Head of caudate nucleus (tissue), 42 donors: Measurements from ENCODE around the gene CEP63.

Source experiments
- DNase-seq, 42 donors: peaks; one replicate each; pipeline versions ENCODE4 v3.0.0 to v3.0.0-alpha.2; 2020 to 2021; ENCODE audit warnings: mixed read lengths in 7 of 42
- intact Hi-C: fragments of 100-400 bp; cut with DNase I; formaldehyde crosslinking; loops from one replicate; pipeline ENCODE4 v1.15.0; 2022

Gene CEP63

DNA sequence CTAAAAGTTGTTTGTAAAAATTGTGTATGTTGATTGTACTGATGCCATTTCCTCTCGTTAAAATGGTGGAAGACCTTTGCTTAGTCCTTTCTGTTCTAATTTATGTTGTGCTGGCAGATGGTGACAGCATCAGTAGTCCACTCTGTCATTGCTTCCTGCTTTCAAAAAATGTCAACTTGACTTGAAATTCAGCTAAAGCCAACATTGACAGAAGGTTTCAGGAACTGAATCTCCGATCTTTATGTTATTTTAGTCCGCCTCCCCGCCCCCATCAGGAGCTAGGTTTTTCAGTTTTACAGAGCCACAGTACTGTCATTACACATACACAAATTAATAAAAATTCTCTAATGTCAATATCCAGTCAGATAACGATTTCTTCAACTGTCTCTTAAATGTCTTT, 1.5 kb downstream of the CEP63 start:
- intact Hi-C loops = loop anchor here (5.0 kb wide), 1 partner anchor 915 kb away; the partner anchor contains the start of gene CDV3
- DNase-seq = no peak

- intact Hi-C loops = no loop called here
- DNase-seq = no peak
Observed at GRCh38 chr3:134494495-134494894, 8.6 kb downstream of the CEP63 start.

GRCh38 chr3:134495980-134496379, 10.1 kb downstream of the CEP63 start:
- intact Hi-C loops = no loop called here

GRCh38 chr3:134496471-134497071, 10.7 kb downstream of the CEP63 start:
- intact Hi-C loops = no loop called here
- no peak for DNase-seq

More at GRCh38 chr3:134495980-134496379, 10.1 kb downstream of the CEP63 start:
- DNase-seq = no peak

GRCh38 chr3:134503266-134503665, 17.4 kb downstream of the CEP63 start:
- DNase-seq = no peak
- intact Hi-C loops = no loop called here

- intact Hi-C loops = no loop called here
- DNase-seq = no peak
Observed at GRCh38 chr3:134504132-134504531, 18.3 kb downstream of the CEP63 start.

DNA sequence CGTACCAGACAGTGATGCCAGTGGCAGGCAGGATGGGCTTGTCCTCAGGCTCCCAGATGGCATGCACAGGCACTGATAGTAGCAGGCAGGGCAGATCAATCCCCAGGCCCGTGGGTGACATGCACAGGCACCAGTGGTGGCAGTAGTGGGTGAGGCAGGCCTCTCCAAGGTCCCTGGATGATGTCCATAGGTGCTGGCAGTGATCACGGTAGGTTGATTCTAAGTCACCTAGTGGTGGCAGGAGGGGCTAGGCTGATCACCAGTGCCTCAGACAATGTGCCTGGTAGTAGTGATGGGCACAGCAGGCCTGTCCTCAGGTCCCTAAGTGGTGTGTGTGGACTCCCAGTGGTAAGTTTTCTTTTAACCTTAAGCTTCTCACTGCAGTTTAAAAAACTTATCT, 19.6 kb downstream of the CEP63 start:
- intact Hi-C loops = no loop called here
- no peak for DNase-seq

DNA sequence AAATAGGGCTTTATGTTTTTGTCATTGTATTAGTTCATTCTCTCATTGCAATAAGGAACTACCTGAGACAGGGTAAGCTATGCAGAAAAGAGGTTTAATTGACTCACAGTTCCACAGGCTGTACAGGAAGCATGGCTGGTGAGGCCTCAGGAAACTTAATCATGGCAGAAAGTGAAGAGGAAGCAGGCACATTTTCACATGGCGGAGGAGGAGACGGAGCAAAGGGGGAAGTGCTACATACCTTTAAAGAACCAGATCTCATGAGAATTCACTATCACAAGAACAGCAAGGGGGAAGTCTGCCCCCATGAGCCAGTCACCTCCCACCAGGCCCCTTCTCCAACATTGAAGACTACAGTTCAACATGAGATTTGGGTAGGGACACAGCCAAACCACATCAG, 25.6 kb downstream of the CEP63 start:
- intact Hi-C loops = no loop called here
- no peak for DNase-seq

- intact Hi-C loops = no loop called here
- DNase-seq = no peak
Observed at GRCh38 chr3:134516905-134517304, 31.0 kb downstream of the CEP63 start.

DNA sequence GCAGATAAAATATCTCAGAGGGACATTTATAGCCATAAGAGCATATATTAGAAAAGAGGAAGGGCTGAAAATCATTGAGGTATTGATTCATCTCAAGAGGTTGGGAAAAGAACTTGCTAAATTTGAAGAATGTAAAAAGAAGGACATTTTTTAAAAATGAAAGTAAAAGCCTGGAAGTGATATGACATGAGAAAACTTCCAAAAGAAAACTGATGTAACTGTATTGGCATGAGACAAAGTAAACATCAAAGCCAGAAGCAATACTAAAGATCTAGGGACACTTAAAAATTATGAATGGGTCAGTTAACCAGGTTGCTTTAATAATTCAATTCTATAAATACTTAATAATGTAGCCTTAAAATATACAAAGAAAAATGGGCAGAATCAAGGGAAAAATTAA, 31.9 kb downstream of the CEP63 start:
- intact Hi-C loops = no loop called here
- DNase-seq = no peak

DNA sequence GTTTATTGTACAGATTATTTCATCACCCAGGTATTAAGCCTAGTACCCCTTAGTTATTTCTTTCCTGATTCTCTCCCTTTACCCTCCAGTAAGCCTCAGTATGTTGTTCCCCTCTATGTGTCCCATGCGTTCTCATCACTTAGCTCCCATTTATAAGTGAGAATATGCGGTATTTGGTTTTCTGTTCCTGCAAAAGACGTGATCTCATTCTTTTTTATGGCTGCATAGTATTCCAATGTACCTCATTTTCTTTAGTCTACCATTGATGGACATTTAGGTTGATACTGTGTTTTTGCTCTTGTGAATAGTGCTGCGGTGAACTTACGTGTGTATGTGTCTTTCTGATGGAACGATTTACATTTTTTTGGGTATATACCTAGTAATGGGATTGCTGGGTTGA, 36.7 kb downstream of the CEP63 start:
- intact Hi-C loops = no loop called here
- DNase-seq = no peak

DNA sequence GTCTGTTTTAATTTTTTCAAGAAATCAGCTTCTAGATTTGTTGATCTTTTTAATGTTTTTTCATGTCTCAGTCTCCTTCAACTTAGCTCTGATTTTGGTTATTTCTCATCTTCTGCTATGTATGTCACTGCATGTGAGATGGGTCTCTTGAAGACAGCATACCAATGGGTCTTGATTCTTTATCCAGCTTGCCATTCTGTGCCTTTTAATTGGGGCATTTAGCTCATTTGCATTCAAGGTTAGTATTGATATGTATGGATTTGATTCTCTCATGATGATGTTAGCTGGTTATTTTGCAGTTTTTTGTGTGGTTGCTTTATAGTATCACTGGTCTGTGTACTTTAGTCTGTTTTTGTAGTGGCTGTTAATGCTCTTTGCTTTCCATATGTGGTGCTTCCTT, 39.4 kb downstream of the CEP63 start:
- DNase-seq = no peak
- intact Hi-C loops = no loop called here

DNA sequence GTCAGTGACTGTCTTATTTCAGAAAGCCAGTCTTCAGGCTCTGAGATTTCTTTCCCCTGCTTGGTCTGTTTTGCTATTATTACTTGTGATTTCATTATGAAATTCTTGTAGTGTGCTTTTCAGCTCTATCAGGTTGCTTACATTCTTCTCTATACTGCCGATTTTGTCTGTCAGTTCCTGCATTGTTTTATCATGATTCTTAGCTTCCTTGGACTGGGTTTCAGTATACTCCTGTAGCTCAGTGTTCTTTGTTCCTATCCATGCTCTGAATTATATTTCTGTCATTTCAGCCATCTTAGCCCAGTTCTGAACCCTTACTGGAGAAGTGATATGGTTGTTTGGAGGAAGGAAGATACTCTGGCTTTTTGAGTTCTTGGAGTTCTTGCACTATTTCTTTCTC, 40.5 kb downstream of the CEP63 start:
- intact Hi-C loops = no loop called here
- no peak for DNase-seq

DNA sequence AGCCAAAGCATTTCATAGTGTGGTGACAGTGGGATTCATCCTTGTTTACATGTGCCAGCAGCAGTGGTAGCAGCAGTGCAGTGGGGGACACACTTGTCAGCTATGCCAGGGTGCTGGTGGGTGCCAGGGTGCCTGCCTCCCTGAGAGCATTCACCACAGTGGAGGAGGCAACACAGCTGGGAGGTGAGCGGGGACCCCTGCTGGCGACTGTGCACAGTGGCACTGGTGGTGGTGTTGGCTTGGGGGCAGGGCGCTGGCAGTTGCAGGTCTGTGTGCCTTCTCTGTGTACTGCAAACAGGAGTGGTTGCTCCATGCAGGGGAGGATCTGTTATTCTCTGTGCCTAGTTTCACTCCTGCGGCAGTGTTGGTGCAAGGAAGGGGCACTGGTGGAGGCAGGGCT, 41.2 kb downstream of the CEP63 start:
- DNase-seq = peak in 1 of 42 donors; percentile 34
- intact Hi-C loops = no loop called here

GRCh38 chr3:134527538-134528186, 41.8 kb downstream of the CEP63 start:
- intact Hi-C loops = no loop called here
- DNase-seq = no peak

DNA sequence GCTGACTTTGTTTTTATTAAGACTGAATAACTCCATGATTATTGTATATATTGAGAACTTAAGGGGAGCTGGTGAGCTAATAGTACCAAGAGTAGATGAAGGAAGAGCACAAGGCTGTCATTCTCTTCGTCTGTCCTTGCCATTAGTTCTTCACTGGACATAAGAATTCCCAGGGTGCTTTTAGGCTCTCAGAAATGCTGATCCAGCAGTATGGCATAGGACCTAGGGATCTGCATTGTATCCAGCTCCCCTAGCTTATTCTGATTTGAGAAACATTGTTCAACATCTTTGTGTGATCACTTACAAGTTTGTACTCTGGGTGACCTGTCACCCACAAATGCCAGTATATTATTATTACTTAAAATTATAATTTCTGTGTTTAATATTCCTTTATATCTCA, 47.6 kb downstream of the CEP63 start:
- no peak for DNase-seq
- intact Hi-C loops = no loop called here

DNA sequence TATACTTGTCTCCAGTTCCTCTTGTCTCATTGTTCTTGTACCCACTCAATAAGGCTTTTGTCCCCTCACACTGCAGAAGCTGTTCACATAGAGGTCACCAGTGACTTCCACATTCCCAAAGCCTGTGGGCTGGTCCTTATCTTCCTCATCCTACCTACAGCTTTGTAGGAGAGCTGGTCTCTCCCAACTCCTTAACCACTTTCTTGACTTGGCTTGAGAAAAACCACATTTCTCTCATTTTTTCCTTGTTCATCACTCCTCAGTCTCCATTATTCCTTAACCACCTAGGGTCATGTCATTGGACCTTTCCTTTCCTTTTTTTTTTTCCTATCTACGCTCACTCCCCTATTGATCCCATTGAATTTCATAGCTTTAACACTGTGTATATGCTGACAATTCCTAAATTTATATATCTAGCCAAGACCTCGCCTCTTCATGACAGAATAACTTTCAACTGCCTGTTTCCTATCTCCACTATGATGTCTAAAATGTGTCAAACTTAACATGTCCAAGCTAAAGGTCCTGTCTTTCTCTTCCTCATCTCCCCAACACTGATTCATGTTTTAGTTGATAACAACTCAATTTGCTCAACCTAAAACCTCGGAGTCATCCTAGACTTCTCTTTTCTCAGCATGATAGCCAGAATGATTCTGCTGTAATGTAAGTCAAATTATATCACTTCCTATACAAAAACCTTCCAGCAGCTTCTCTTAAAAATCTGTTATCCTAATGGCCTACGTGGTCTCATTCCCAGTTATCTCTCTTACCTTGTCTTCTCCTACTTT, 49.5 kb downstream of the CEP63 start:
- DNase-seq = no peak
- intact Hi-C loops = no loop called here

GRCh38 chr3:134536781-134537180, 50.9 kb downstream of the CEP63 start:
- DNase-seq = no peak
- intact Hi-C loops = no loop called here

DNA sequence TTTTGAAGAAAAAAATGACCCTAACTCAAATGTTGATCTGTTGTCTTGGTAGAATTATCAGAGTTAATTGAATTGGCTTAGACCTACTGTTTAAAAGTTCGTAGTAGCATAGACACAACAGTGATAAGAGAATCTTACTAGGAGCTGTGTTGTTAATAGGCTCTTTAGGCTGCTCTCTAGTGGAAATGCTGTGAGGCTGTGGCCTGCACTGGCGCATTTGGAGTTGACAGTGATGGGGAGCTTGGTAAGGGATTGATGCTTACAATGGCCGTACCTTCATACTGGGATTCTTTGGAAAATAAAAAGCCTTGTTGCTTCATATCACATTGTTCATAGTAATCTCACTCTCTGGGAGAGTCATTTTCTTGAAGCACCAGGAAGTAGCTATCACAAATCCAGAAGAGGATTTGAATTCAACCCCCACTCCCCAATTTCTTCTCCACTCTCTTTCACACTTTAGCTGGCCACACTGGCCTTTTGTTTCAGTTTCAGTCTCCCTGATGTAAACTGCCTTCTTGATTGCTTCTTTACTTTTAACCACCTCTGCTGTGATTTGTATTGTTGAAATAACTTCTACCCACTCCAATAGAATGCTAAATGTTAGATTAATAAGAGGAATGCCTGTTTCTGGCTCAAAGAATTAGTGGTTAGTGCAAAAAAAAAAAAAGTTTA, 56.6 kb downstream of the CEP63 start:
- intact Hi-C loops = no loop called here
- DNase-seq = no peak

DNA sequence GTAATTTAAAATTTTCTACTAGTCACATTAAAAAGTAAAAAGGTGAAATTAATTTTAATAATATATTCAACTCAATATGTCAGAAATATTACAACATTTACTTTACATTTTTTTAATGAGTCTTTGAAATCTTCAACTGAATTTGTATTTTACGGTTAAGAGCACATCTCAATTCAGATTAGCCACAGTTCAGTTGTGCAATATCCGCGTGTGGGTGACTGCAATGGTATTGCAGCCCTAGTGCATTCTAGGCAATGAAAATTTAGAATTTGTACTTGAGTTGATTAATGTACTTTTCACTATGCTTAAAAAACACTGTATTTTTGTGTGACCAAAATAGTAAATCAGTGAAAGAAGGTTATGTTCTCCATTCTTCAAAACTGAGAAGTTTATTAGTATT, 57.3 kb downstream of the CEP63 start:
- intact Hi-C loops = no loop called here
- DNase-seq = no peak
